GM23338 (cell line): Measurements from ENCODE around the gene SMG6. TPM values are rescaled to one million over a fixed set of nuclear protein-coding genes. Genes with fewer than 3 reads are reported as not detected.

Source experiments
- ATAC-seq: fragments of 200-7000 bp; cut with Tn5 transposase; 3 replicates; pipeline ENCODE4 v1.9.1; 2020
- DNase-seq: peaks from one replicate; pipeline ENCODE4 v3.0.0-alpha.2; 2015; ENCODE audit warnings: low spot score
- H2AFZ ChIP-seq: fragments of 200-600 bp; sonication (generic); 2 replicates; pipeline ENCODE4 v1.8.0; 2016; ENCODE audit warnings: antibody characterized with exemption, mild to moderate bottlenecking, moderate library complexity
- H3F3A ChIP-seq: fragments of 200-600 bp; sonication (generic); replicated peaks from 2 replicates; pipeline ENCODE4 v1.8.0; 2017; ENCODE audit warnings: antibody characterized with exemption, mixed run types, low read depth
- H3K27ac ChIP-seq: fragments of 200-600 bp; sonication (generic); 2 replicates; pipeline ENCODE4 v1.6.1; 2016; ENCODE audit warnings: low read depth
- H3K27me3 ChIP-seq: fragments of 200-600 bp; sonication (generic); 2 replicates; pipeline ENCODE4 v1.8.0; 2016; ENCODE audit warnings: mild to moderate bottlenecking, mixed run types, moderate library complexity; ENCODE audit not compliant: insufficient read depth
- H3K36me3 ChIP-seq: fragments of 200-600 bp; sonication (generic); 2 replicates; pipeline ENCODE4 v1.8.0; 2016; ENCODE audit warnings: mild to moderate bottlenecking; ENCODE audit not compliant: insufficient read depth
- H3K4me1 ChIP-seq: fragments of 200-600 bp; sonication (generic); 2 replicates; pipeline ENCODE4 v1.8.0; 2016; ENCODE audit warnings: mild to moderate bottlenecking, moderate library complexity; ENCODE audit not compliant: insufficient read depth
- H3K4me2 ChIP-seq: fragments of 200-600 bp; sonication (generic); 2 replicates; pipeline ENCODE4 v1.7.1; 2017; ENCODE audit warnings: mixed run types
- H3K4me3 ChIP-seq: fragments of 200-600 bp; sonication (generic); 2 replicates; pipeline ENCODE4 v1.6.1; 2016; ENCODE audit warnings: mixed run types
- H3K79me2 ChIP-seq: fragments of 200-600 bp; sonication (generic); replicated peaks from 2 replicates; pipeline ENCODE4 v1.8.0; 2017; ENCODE audit warnings: mild to moderate bottlenecking; ENCODE audit not compliant: insufficient read depth
- H3K9me2 ChIP-seq: fragments of 200-600 bp; sonication (generic); 2 replicates; pipeline ENCODE4 v1.8.0; 2017; ENCODE audit not compliant: insufficient read depth
- H4K20me1 ChIP-seq: fragments of 200-600 bp; sonication (generic); replicated peaks from 2 replicates; pipeline ENCODE4 v1.8.0; 2017; ENCODE audit warnings: mild to moderate bottlenecking; ENCODE audit not compliant: insufficient read depth
- H3K27ac Mint-ChIP-seq: 2 replicates; pipeline ENCODE4 v1.8.0; 2020; ENCODE audit warnings: inconsistent platforms, mild to moderate bottlenecking, moderate library complexity, mixed read lengths
- H3K27me3 Mint-ChIP-seq: 3 replicates; pipeline ENCODE4 v1.8.0; 2022; ENCODE audit warnings: low read depth, mild to moderate bottlenecking, moderate library complexity, mixed read lengths, inconsistent platforms; ENCODE audit not compliant: insufficient read depth, poor library complexity
- H3K36me3 Mint-ChIP-seq: 3 replicates; pipeline ENCODE4 v1.8.0; 2021; ENCODE audit warnings: low read depth, mild to moderate bottlenecking, inconsistent platforms, moderate library complexity, mixed read lengths
- H3K4me1 Mint-ChIP-seq: 3 replicates; pipeline ENCODE4 v1.8.0; 2020; ENCODE audit warnings: mild to moderate bottlenecking, inconsistent platforms, mixed read lengths
- H3K4me3 Mint-ChIP-seq: 3 replicates; pipeline ENCODE4 v1.8.0; 2021; ENCODE audit warnings: moderate library complexity, mild to moderate bottlenecking, inconsistent platforms, mixed read lengths
- H3K9me3 Mint-ChIP-seq: 3 replicates; pipeline ENCODE4 v1.8.0; 2020; ENCODE audit warnings: moderate library complexity, mild to moderate bottlenecking, inconsistent platforms, mixed read lengths
- EZH2 ChIP-seq: fragments of 200-600 bp; sonication (generic); IDR thresholded peaks from one replicate; pipeline ENCODE4 v1.8.0; 2017; ENCODE audit warnings: antibody characterized with exemption, mild to moderate bottlenecking, low read depth; ENCODE audit not compliant: unreplicated experiment
- EZH2phosphoT487 ChIP-seq: fragments of 200-600 bp; sonication (generic); IDR thresholded peaks from one replicate; pipeline ENCODE4 v1.8.1; 2018; ENCODE audit warnings: antibody characterized with exemption; ENCODE audit not compliant: unreplicated experiment
- JUNB ChIP-seq: IDR thresholded peaks from one replicate; pipeline ENCODE4 v1.6.1; 2016; ENCODE audit warnings: antibody characterized with exemption; ENCODE audit not compliant: unreplicated experiment
- NANOG ChIP-seq: IDR thresholded peaks from 2 replicates; pipeline ENCODE4 v1.6.1; 2016; ENCODE audit warnings: antibody characterized with exemption, borderline replicate concordance
- REST ChIP-seq: IDR thresholded peaks from one replicate; pipeline ENCODE4 v1.6.1; 2018; ENCODE audit warnings: antibody characterized with exemption; ENCODE audit not compliant: unreplicated experiment
- ZNF462 ChIP-seq: fragments of 250-450 bp; sonication (Bioruptor Pico); IDR thresholded peaks from 2 replicates; pipeline ENCODE4 v1.5.0; 2020; ENCODE audit warnings: mild to moderate bottlenecking, moderate library complexity
- polyA plus RNA-seq: library from polyadenylated mRNA; unstranded; fragments of >200 nt; fragmentation: Nextera tagmentation; extraction: Ambion mirVana; gene quantifications from 2 replicates; pipeline ENCODE4 v1.2.1, GENCODE V29; 2016
- total RNA-seq: library from RNA; depleted of rRNA; stranded (reverse); fragments of >200 nt; shearing (Covaris generic); gene quantifications from 2 replicates; pipeline ENCODE4 v1.2.3, GENCODE V29; 2014

The SMG6 gene
- total and polyA plus RNA-seq, 2 experiments from 2014 or later = 10.4 to 43.1 TPM

GRCh38 chr17:2178798-2179501, 124.6 kb downstream of the SMG6 start:
- H3K27ac ChIP-seq = no peak overlapping the region
- H3K4me3 ChIP-seq = no peak overlapping the region
- no peaks in the 10 kb centered on the region for H3F3A ChIP-seq
- no peak overlapping the region for H3K4me2 ChIP-seq
- peaks cover 5% of the 10 kb centered on the region; the same call in 2 of the 3 replicates for H3K36me3 Mint-ChIP-seq
- H3K4me3 Mint-ChIP-seq = no peak overlapping the region
- H2AFZ ChIP-seq = no peak overlapping the region
- TF ChIP-seq REST (no peak), ZNF462 (no peak), JUNB (no peak), EZH2 (no peak), EZH2phosphoT487 (no peak), NANOG (no peak)
- no peaks in the 10 kb centered on the region for H3K9me3 Mint-ChIP-seq
- DNase-seq (no peak), ATAC-seq (no peak)
- no peak overlapping the region for H3K27ac Mint-ChIP-seq
- no peaks in the 10 kb centered on the region for H3K36me3 ChIP-seq
- peaks cover 8% of the 10 kb centered on the region for H4K20me1 ChIP-seq
- H3K4me1 ChIP-seq = 0 out of 2 replicates have a peak, but pooled peaks cover 8% of the 10 kb centered on the region
- no peaks in the 10 kb centered on the region for H3K27me3 ChIP-seq
- H3K9me2 ChIP-seq = no peaks in the 10 kb centered on the region
- H3K79me2 ChIP-seq = no peaks in the 10 kb centered on the region
- peaks cover 22% of the 10 kb centered on the region for H3K4me1 Mint-ChIP-seq
- H3K27me3 Mint-ChIP-seq = peaks cover 2% of the 10 kb centered on the region
